SK-N-MC (cell line): ENCODE results near the gene PPARGC1A.

Experiments used
- DNase-seq: peaks from one replicate; pipeline ENCODE4 v3.0.0-alpha.2; 2011; ENCODE audit warnings: low read depth, low spot score
- H3K27ac ChIP-seq: fragments of 200-600 bp; sonication (generic); 2 replicates; pipeline ENCODE4 v1.5.1; 2016; ENCODE audit warnings: mixed run types
- H3K36me3 ChIP-seq: fragments of 200-600 bp; sonication (generic); 2 replicates; pipeline ENCODE4 v1.6.1; 2017; ENCODE audit warnings: antibody characterized with exemption, low read length, mixed read lengths; ENCODE audit not compliant: insufficient read depth
- H3K4me3 ChIP-seq: fragments of 200-600 bp; sonication (generic); 2 replicates; pipeline ENCODE4 v1.5.1; 2016
- H3K9ac ChIP-seq: fragments of 200-600 bp; sonication (generic); 2 replicates; pipeline ENCODE4 v1.8.0; 2017; ENCODE audit warnings: mixed run types, mixed read lengths; ENCODE audit not compliant: insufficient read length
- H3K9me3 ChIP-seq: fragments of 200-600 bp; sonication (generic); 2 replicates; pipeline ENCODE4 v1.6.1; 2017; ENCODE audit warnings: low read depth, mild to moderate bottlenecking, antibody characterized with exemption, low read length, moderate library complexity, mixed read lengths
- EZH2 ChIP-seq: fragments of 200-600 bp; sonication (generic); IDR thresholded peaks from one replicate; pipeline ENCODE4 v1.6.1; 2017; ENCODE audit warnings: antibody characterized with exemption
- FOXP2 ChIP-seq: optimal IDR thresholded peaks from 2 replicates; pipeline ENCODE3; 2011; ENCODE audit warnings: mild to moderate bottlenecking, moderate library complexity; ENCODE audit not compliant: insufficient read depth; ENCODE audit errors: extremely low read length, control extremely low read depth
- POLR2AphosphoS5 ChIP-seq: IDR thresholded peaks from 2 replicates; pipeline ENCODE4 v1.6.1; 2012; ENCODE audit warnings: mild to moderate bottlenecking, low read depth, low read length, borderline replicate concordance

PPARGC1A gene

GRCh38 chr4:23916282-23916681 is 26.4 kb upstream of the PPARGC1A start:
- Histone ChIP-seq H3K4me3 (no peak overlapping the region), H3K36me3 (no peaks in the 10 kb centered on the region), H3K9me3 (no peaks in the 10 kb centered on the region), H3K27ac (no peak overlapping the region), H3K9ac (no peak overlapping the region)
- TF ChIP-seq POLR2AphosphoS5 (no peak), FOXP2 (no peak), EZH2 (no peak)
- no peak for DNase-seq

- DNase-seq: no peak
- Histone ChIP-seq H3K36me3 (no peaks in the 10 kb centered on the region), H3K9me3 (no peaks in the 10 kb centered on the region), H3K9ac (no peak overlapping the region), H3K27ac (no peak overlapping the region), H3K4me3 (no peak overlapping the region)
- TF ChIP-seq EZH2: no peak
- no peak for TF ChIP-seq POLR2AphosphoS5
- TF ChIP-seq FOXP2: no peak
Observed at GRCh38 chr4:23915459-23916132, 25.7 kb upstream of the PPARGC1A start.

GRCh38 chr4:23911675-23912455 is 22.0 kb upstream of the PPARGC1A start:
- no peak overlapping the region for H3K9ac ChIP-seq
- TF ChIP-seq EZH2 (no peak), POLR2AphosphoS5 (no peak), FOXP2 (no peak)
- H3K27ac ChIP-seq: no peak overlapping the region
- H3K36me3 ChIP-seq: no peaks in the 10 kb centered on the region
- no peak for DNase-seq
- no peak overlapping the region for H3K4me3 ChIP-seq
- H3K9me3 ChIP-seq: no peaks in the 10 kb centered on the region

GRCh38 chr4:23909671-23910070 is 19.8 kb upstream of the PPARGC1A start:
- H3K4me3 ChIP-seq: no peak overlapping the region

GRCh38 chr4:23906839-23907238 is 17.0 kb upstream of the PPARGC1A start:
- no peak for DNase-seq
- no peak overlapping the region for H3K27ac ChIP-seq
- H3K9me3 ChIP-seq: no peaks in the 10 kb centered on the region
- no peaks in the 10 kb centered on the region for H3K36me3 ChIP-seq
- no peak overlapping the region for H3K9ac ChIP-seq
- H3K4me3 ChIP-seq: no peak overlapping the region
- no peak for TF ChIP-seq EZH2
- no peak for TF ChIP-seq POLR2AphosphoS5
- TF ChIP-seq FOXP2: no peak

More at GRCh38 chr4:23909671-23910070, 19.8 kb upstream of the PPARGC1A start:
- Histone ChIP-seq H3K9ac (no peak overlapping the region), H3K27ac (no peak overlapping the region), H3K9me3 (no peaks in the 10 kb centered on the region), H3K36me3 (no peaks in the 10 kb centered on the region)
- DNase-seq: no peak
- no peak for TF ChIP-seq POLR2AphosphoS5
- TF ChIP-seq EZH2: no peak
- no peak for TF ChIP-seq FOXP2

- TF ChIP-seq EZH2: no peak
- no peak for TF ChIP-seq POLR2AphosphoS5
- no peak for TF ChIP-seq FOXP2
- Histone ChIP-seq H3K4me3 (no peak overlapping the region), H3K9ac (no peak overlapping the region), H3K27ac (no peak overlapping the region), H3K9me3 (no peaks in the 10 kb centered on the region), H3K36me3 (no peaks in the 10 kb centered on the region)
- DNase-seq: no peak
Observed at GRCh38 chr4:23904639-23905071, 14.8 kb upstream of the PPARGC1A start.

- Histone ChIP-seq H3K9ac (no peak overlapping the region), H3K36me3 (no peaks in the 10 kb centered on the region), H3K27ac (no peak overlapping the region), H3K9me3 (no peaks in the 10 kb centered on the region), H3K4me3 (no peak overlapping the region)
- no peak for DNase-seq
- TF ChIP-seq POLR2AphosphoS5 (no peak), FOXP2 (no peak), EZH2 (no peak)
Observed at GRCh38 chr4:23903859-23904438, 14.1 kb upstream of the PPARGC1A start.

GRCh38 chr4:23902222-23902804 is 12.5 kb upstream of the PPARGC1A start:
- Histone ChIP-seq H3K9ac (no peak overlapping the region), H3K36me3 (no peaks in the 10 kb centered on the region), H3K4me3 (no peak overlapping the region), H3K9me3 (no peaks in the 10 kb centered on the region), H3K27ac (no peak overlapping the region)
- DNase-seq: no peak
- TF ChIP-seq POLR2AphosphoS5: no peak
- no peak for TF ChIP-seq EZH2
- no peak for TF ChIP-seq FOXP2
